NCI-H1694 (cell line): ENCODE measurements around the gene TNFAIP8.

ENCODE experiments used
- DNase-seq: peaks from one replicate; lab custom pipeline; 2025; lab: John Stamatoyannopoulos, UW

The TNFAIP8 gene

GRCh38 chr5:119355685-119356611 lies at the start of gene TNFAIP8:
TNFAIP8 (plus strand) TSS chr5:119356019; CDS start chr5:119356091, 72 bp downstream.
- no peak for DNase-seq

GRCh38 chr5:119307170-119307569 lies 48.6 kb upstream of the TNFAIP8 start:
- DNase-seq, result no peak

- no peak for DNase-seq
Observed at GRCh38 chr5:119309326-119309725, 46.5 kb upstream of the TNFAIP8 start.

GRCh38 chr5:119311688-119312087 lies 44.1 kb upstream of the TNFAIP8 start:
- DNase-seq, result no peak

GRCh38 chr5:119312403-119312802 lies 43.4 kb upstream of the TNFAIP8 start:
- DNase-seq, result no peak

- no peak for DNase-seq
Observed at GRCh38 chr5:119313197-119313596, 42.6 kb upstream of the TNFAIP8 start.

GRCh38 chr5:119313658-119314605 lies 41.9 kb upstream of the TNFAIP8 start:
- DNase-seq, result no peak

- peak; percentile 49 for DNase-seq
Observed at GRCh38 chr5:119315516-119315949, 40.3 kb upstream of the TNFAIP8 start.

- DNase-seq, result no peak
Observed at GRCh38 chr5:119316086-119316485, 39.7 kb upstream of the TNFAIP8 start.

GRCh38 chr5:119316906-119317305 lies 38.9 kb upstream of the TNFAIP8 start:
- DNase-seq, result no peak

- no peak for DNase-seq
Observed at GRCh38 chr5:119318256-119318894, 37.4 kb upstream of the TNFAIP8 start.

- DNase-seq, result no peak
Observed at GRCh38 chr5:119319401-119319800, 36.4 kb upstream of the TNFAIP8 start.

GRCh38 chr5:119319890-119320289 lies 35.9 kb upstream of the TNFAIP8 start:
- no peak for DNase-seq

GRCh38 chr5:119321569-119322311 lies 34.1 kb upstream of the TNFAIP8 start:
- no peak for DNase-seq

- DNase-seq, result no peak
Observed at GRCh38 chr5:119322312-119322947, 33.4 kb upstream of the TNFAIP8 start.

- no peak for DNase-seq
Observed at GRCh38 chr5:119322948-119323537, 32.8 kb upstream of the TNFAIP8 start.

- DNase-seq, result peak; percentile 46
Observed at GRCh38 chr5:119323601-119324000, 32.2 kb upstream of the TNFAIP8 start.

- no peak for DNase-seq
Observed at GRCh38 chr5:119324842-119325241, 31.0 kb upstream of the TNFAIP8 start.

GRCh38 chr5:119327018-119327417 lies 28.8 kb upstream of the TNFAIP8 start:
- no peak for DNase-seq
